GM18519 (cell line): ENCODE data around the gene BTBD9.
A peak's percentile ranks its signal among the peaks of the same experiment; 100 is the strongest.

Experiments used
- ATAC-seq: cut with Tn5 transposase; IDR thresholded peaks from one replicate; pipeline ENCODE4 v1.9.1; 2021; ENCODE audit warnings: mild to moderate bottlenecking, moderate library complexity; ENCODE audit not compliant: unreplicated experiment, low FRiP score

BTBD9 gene

GRCh38 chr6:38271081-38271480, 368.6 kb downstream of the BTBD9 start:
- ATAC-seq = no peak

- no peak for ATAC-seq
These were observed 369.4 kb downstream of the BTBD9 start for GRCh38 chr6:38270367-38270766.

DNA sequence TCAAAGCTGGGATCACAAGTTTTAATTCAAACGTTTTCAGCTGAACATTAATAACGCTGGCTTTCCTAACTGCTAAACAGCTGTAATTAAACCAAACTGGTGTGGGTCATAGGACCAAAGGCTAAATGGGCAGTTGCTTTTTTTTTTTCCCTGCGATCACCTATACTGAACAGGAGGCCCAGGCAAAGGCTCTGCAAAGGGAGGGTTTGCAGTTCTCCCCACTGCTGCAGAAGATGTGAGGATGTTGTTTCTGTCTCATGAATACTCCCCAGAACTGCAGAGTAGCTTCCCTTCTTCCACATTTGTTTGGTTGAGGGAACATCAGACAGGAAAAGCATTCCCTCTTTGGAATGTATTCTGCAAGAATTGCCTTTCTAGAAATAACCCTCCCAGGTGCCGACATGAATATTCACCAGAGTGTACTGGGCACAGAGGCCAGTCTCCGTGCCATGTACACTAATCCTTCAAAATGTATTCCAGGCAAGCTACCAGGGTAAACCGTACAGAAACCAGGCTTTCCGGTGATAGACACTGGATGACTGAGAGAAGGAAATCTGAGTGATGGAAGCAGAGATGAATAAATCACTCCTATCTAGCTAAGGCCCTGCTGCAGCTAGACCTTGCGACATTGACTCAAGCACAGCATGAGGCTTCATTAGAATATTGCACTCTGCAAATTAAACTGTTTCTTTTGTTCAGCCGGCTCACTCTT, 370.1 kb downstream of the BTBD9 start:
- ATAC-seq = no peak

DNA sequence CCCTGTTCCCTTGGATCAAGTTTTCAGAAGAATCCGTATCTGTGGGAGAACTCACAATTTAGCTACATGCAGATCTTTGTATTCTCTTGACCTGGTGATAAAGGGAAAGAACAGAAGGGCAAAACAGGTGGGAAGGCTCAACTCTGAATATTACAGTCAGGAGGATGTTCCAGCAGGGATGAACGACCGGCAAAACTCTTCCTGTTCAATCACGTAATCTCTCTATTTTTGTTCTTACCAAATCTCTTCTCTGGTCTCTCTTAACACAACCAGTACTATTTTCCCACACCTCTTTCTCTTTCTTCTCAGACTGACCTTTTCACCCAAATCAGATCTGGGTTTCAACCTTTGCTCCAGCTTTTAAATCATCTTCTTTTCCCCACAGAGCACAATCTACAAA, 371.4 kb downstream of the BTBD9 start:
- ATAC-seq = no peak

- no peak for ATAC-seq
These were observed 372.8 kb downstream of the BTBD9 start for GRCh38 chr6:38266921-38267354.

GRCh38 chr6:38264605-38265004, 375.1 kb downstream of the BTBD9 start:
- no peak for ATAC-seq

GRCh38 chr6:38262609-38263008, 377.1 kb downstream of the BTBD9 start:
- ATAC-seq = no peak

GRCh38 chr6:38262026-38262425, 377.7 kb downstream of the BTBD9 start:
- ATAC-seq = no peak

DNA sequence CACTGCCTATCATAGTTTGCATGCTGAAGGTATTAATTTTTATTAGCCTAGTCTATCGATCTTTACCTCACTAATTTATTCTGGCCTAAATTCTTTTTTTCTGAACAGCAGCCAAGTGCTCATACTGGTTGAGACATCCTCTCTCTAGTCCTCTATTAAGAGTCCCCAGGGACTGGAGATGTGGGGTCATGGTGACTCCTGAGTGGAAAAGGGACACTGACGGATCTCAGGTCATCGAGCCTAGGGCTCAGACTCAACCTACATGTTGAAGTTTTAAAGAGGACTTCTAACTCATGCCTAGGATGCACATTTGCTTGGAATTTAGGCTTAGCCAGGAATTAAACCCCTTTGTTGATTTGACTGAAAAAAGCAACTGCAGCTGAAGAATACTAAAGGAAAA, 378.1 kb downstream of the BTBD9 start:
- ATAC-seq = no peak

DNA sequence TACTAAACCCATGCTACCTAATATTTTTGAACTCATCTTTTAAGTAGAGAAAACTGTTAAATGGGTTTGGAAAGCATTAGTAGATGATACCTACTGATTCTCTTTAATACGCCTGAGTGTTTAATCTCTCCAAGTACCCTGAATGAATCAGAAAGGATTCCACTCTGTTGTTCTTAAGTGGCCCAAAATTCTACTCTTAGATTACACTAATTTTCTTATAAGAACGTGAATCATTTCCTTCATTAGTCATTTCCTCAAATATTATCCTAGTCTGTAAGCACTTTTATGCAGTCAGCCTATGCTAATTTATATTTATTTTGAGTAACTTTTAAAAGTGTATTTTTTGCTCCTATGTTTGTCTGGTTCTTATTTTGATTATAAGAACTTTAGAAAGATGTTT, 380.0 kb downstream of the BTBD9 start:
- no peak for ATAC-seq

- no peak for ATAC-seq
These were observed 391.1 kb downstream of the BTBD9 start for GRCh38 chr6:38248500-38249234.

DNA sequence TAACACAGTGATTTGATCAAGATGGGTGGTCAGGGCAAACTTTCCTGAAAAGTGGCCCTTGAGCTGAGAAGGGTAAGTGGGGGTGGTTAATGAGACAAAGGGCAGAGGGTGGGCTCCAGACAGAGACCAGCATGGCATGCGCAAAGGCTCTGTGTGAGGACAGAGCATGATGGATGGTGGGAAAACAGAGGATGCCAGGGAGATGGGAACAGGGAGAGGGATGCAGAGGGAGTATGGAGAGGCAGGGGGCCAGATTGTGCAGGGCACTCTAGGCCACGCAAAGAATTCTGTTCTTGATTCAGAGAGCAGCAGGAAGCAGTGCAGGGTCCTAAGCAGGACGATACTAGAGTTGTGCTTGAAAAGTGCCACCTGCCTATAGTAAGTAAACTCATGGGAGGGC, 394.4 kb downstream of the BTBD9 start:
- no peak for ATAC-seq

DNA sequence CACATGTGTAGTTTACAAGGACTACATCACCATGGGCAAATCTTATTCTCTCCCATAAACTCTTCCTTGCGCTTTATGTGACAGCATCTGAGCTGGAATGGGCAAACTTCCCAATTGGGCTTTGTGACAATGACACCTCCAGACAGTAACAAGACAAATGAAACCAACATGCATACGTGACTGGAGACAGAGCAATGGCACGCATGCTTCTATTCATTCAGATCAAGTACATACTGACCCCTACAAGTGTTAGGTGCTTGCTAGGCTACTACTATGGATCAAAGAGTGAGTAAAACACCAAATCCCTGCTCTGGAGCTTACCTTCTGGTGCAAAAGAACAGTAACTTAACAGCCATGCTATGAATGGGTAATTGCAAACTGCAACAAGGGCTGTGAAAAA, 394.9 kb downstream of the BTBD9 start:
- no peak for ATAC-seq

GRCh38 chr6:38241200-38241871, 398.4 kb downstream of the BTBD9 start:
- ATAC-seq = no peak

DNA sequence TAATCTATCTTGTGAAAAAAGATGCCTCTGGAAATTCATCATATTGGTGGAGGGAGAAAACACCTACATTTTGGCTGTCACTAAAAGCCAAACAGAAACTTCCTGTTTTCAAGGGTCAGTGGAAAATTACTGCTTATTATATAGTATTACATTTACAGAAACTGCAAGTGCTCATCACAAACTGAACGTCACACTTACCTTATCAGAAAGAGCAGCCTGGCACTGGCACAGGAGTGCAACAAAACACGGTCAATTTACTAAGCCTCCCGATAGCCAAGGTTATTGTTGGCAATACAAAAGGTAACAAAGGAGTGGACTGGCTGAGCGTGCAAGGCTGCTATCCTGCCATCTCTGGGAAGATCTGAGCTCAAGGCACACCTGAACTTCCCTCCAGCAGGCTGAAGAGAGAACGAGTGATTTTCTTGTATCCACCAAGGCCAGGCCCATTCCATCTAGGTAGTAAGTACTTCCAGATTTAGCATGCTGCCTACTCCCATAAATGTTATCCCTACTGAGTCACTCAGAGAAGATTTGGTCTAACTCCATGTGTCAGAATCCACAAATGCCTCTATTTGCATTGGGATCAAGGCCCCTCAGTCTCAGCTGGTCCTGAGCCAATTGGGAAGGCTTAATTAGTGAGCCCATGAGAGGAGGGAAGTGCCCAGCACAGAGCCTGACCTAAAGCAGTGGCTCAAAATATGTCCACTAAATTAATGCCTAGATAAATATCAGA, 399.8 kb downstream of the BTBD9 start:
- ATAC-seq = no peak

DNA sequence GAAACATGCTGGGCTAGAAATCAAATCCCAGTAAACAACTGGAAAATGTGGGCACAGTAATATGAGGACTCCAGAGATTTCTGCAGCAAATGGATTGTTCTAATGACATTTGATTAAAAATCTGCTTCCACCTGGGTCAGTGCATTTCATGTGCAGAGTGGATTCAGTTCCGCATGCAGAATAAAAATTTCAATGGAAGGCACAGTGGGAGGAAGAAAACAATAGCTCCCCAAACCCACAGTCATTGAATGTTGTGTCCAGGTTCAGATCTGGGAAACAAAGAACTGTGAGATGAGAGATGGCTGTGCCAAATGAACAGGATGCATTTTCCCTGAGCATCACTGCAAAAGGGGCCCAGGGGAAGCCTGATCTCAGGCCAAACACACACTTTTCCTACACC, 403.1 kb downstream of the BTBD9 start:
- no peak for ATAC-seq

DNA sequence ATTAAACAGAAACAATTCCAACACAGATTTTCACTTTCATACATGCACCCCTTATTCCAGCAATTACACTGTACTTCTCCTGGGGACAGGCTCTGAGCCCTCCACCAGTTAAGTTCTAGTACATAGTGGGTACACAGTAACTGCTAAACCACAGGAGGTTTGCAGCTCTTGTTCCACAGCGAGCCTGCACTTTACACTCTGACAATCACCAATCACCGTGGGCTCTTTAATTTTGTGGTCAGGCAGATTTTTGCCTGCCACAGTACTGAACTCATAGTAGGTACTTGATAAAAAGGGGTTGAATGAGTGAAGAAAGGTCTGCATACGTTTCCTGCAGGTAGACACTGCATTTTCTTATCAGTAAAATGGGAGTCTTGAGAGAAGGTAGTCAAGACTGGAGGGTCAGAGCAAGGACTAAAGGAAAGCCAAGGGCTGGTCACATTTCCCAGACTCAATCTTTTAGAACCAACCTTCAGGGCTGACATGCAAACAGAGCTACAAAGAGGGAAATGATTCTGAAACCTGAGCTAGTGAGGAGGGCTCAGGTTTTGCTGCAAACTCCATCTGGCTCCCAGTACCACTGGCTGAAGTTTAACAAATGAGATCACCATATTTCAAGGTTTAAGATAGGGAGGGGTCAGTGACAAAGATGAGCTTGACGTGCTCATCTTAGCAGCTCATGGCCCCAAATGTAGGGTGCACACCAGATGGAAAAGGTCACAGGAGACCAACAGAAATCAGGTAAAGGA, 404.6 kb downstream of the BTBD9 start:
- ATAC-seq = peak; percentile 61

DNA sequence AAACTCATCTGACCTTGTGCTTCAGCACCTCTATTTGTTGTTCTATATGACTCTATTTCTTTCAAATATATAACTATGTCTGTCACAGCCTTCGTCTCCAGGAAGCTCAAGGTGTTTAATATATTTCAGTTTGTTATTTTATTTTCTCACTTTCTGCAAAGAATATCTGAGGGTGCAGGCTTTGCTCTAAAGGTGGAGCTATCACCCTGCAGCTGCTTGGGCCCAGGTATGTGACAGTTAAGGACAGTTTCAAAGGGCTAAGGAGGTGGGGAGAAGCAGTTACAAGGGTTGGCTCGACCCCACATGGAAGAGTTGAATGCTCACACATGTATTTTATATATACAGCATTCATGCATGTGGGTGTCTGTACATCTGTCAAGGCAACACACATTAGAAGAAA, 405.6 kb downstream of the BTBD9 start:
- ATAC-seq = no peak

GRCh38 chr6:38233161-38233791, 406.5 kb downstream of the BTBD9 start:
- no peak for ATAC-seq

- no peak for ATAC-seq
These were observed 414.0 kb downstream of the BTBD9 start for GRCh38 chr6:38225766-38226165.
